Loucy (cell line): ENCODE results near the gene GSE1.

ENCODE experiments used
- EZH2phosphoT487 ChIP-seq: fragments of 200-600 bp; IDR thresholded peaks from 2 replicates; pipeline ENCODE4 v1.6.1; 2018; ENCODE audit warnings: antibody characterized with exemption, mild to moderate bottlenecking, moderate library complexity, borderline replicate concordance
- TF ChIP-seq, protein P1 (sequence below): fragments of 200-600 bp; sonication (generic); conservative IDR thresholded peaks from 2 replicates; pipeline ENCODE4 v1.5.1; 2014; ENCODE audit warnings: mild to moderate bottlenecking, antibody characterized with exemption, low read length

DNA sequence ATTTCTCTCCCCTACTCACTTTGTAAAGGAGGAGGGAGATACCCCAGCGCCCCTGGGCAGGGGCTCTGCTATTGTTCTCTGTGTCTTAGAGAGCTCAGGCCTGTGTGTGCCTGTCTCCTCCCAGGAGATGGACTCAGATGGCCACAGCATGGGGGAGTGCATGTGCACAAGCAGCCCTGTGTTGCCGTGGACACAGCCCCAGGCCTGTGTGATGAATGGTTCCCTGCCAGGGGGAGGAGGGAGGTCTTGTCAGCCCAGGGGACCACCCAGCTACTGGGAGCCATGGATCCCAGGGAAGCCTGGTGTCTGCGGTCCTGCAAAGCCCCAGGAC lies 49.3 kb downstream of the GSE1 start:
- TF ChIP-seq, protein P1, sequence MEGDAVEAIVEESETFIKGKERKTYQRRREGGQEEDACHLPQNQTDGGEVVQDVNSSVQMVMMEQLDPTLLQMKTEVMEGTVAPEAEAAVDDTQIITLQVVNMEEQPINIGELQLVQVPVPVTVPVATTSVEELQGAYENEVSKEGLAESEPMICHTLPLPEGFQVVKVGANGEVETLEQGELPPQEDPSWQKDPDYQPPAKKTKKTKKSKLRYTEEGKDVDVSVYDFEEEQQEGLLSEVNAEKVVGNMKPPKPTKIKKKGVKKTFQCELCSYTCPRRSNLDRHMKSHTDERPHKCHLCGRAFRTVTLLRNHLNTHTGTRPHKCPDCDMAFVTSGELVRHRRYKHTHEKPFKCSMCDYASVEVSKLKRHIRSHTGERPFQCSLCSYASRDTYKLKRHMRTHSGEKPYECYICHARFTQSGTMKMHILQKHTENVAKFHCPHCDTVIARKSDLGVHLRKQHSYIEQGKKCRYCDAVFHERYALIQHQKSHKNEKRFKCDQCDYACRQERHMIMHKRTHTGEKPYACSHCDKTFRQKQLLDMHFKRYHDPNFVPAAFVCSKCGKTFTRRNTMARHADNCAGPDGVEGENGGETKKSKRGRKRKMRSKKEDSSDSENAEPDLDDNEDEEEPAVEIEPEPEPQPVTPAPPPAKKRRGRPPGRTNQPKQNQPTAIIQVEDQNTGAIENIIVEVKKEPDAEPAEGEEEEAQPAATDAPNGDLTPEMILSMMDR, result no peak
- TF ChIP-seq EZH2phosphoT487, result no peak
